Activated CD8-positive, alpha-beta memory T cell treated with anti-CD3 and anti-CD28 coated beads, Interleukin-2, amount 50 U/mL, for 1 hour (primary cell): ENCODE results near the gene ASB8.
"Not testable (repeated sequence)": the region's sequence is repeated elsewhere in the genome, so short reads cannot be mapped to it uniquely, and the experiment has no call there.

Experiments
- DNase-seq: peaks from one replicate; pipeline ENCODE4 v3.0.0-alpha.2; 2020; ENCODE audit errors: extremely low read depth

Gene ASB8

DNA sequence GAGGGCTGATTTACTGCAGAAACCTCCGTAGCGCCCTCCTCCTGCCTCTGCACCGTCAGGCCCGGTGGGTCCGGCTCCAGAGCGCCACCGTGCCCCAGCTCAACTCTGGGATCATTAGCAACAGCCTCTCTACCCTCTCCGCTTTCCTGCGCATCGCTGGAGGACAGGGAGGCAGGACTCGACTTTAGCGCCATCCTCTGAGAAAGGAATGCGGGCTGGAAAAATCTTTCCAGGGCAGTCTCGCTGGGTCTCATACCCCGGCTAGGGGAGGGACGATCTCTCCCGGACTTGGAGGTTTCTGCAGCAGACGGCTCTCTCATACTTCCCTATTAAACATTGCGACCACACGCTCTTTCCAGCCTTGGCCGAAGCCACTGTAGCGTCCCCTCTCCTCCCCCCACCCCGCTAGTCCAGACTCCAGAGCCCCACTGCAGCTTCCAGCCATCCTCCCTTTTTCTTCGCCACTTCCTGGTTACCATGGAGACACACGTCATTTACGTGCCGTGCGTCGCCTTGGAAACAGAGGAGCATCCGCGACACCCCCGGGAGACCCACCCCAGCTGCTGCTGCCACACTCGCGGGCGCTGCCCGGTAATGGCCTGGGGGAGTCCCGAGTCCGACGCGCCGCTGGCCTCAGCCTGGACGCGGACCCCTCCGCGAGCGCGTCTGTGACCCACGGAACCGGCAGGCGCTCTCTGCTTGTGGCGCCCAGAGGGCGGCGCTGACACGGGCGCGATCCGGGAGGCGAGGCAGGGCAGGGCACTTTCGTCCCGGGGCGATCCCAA is 26.0 kb upstream of the ASB8 start, which contains the start of gene CCDC184:
CCDC184 (plus strand) TSS at position 554 of the 785 bp plus-strand sequence. CDS start 479 bp downstream, outside the sequence.
- DNase-seq, result peak; percentile 35

DNA sequence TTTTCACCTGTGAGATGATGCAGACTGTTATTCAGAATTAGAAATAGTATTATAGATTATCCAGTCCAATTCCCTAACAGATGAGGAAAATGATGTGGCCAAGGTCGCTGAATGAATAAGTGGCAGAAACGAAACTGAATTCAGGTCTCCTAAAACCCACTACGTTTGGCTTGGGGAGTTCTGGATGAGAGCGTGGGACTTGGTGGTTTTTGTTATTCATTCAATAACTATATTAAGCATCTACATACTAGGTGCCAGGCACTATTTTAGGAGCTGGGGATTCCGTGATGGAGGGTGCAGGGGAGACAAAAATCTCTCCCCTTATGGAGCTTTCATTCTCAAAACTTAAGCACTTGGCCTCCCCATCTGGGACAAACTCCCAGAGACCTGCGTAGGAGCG is 25.3 kb upstream of the ASB8 start:
- DNase-seq, result no peak

DNA sequence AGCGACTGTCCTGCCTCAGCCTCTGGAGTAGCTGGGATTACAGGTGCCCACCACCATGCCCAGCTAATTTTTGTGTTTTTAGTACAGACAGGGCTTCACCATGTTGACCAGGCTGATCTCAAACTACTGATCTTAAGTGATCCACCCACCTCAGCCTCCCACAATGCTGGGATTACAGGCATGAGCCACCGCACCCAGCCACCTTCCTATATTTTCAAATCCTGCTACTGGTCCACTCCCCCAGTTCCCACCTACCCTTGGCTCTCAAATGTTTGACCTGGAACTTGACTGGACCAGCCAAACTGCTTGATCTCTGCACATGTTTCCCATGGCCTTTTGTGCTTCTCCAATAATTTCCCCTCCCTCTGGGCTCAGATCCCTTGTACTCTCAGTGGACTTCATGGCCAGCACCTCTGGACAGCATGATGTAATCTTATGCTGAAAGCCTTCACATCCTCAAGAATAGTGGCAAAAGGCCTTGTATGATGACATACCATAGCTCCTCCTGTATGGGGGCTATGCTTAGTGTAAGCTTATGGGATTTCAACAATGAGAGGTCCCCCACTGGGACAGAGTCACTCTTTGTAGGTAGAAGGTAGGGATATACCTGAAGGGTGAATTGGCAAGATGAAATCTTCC is 23.7 kb upstream of the ASB8 start:
- no peak for DNase-seq

DNA sequence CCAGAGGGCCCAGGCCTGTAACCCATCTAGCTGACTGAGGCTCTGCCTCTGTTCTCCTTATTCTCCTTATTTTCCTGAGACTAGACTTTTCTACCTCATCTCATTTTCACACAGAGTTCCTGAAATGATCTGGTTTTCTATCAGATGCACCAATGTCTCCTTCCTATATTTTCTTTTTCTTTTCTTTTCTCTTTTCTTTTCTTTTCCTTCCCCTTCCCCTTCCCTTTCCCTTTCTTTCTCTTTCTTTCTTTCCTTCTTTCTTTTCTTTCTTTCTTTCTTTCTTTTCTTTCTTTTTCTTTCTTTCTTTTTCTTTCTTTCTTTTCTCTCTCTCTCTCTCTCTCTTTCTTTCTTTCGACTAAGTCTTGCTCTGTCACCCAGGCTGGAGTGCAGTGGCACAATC is 23.1 kb upstream of the ASB8 start:
- no peak for DNase-seq

DNA sequence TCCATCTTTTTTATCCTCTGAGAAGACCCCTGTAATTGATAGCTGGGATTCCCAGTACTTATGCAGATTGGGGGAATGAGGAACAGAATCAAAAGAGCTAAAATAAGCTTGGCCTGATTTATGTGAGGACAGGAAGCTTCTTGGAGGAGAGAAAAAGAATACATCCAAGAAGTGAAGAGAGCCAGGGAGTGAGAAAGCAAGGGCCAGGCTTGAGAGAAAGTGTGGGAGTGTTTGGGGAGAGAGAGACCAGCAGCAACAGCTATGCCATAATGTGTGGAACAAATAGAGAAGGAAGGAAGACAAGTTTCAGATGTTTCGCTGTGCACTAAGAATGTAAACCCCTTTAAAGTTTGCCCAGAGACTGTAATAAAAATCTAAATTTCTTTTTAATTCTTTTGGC is 22.2 kb upstream of the ASB8 start:
- no peak for DNase-seq

DNA sequence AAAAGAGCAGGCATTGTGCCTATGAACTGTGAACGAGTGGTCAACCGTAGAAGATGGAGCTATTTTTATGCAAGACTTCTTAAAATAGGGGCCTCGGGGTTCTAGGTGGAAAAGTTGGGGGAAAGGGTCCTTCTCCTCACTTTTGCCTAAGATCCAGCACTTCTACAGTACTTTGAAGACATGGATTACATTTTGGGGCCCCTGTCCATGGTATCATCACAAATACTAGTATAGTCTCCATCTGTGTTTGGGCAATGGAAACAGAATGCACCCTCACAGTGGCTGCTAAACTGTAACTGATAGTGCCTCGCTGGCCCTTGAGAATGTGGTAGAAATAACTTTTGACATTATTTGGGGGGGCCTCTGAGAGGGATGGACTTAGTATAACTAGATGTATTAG is 20.7 kb upstream of the ASB8 start:
- no peak for DNase-seq

DNA sequence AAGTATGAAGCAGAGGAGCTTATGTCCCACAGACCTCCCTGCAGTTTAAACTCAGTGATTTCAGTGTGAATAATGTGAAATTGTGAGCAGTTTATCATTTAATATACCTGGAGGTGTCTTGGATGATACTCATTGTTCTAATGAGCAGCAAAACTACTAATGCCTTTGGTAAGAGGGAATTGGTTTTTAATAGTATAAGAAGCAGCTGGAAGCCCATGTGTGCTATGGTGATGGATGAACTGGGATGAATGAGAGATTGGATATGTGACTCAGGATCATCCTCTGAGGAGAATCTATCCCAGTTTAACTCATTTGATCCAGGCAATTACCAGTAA is 19.1 kb upstream of the ASB8 start:
- DNase-seq, result no peak

DNA sequence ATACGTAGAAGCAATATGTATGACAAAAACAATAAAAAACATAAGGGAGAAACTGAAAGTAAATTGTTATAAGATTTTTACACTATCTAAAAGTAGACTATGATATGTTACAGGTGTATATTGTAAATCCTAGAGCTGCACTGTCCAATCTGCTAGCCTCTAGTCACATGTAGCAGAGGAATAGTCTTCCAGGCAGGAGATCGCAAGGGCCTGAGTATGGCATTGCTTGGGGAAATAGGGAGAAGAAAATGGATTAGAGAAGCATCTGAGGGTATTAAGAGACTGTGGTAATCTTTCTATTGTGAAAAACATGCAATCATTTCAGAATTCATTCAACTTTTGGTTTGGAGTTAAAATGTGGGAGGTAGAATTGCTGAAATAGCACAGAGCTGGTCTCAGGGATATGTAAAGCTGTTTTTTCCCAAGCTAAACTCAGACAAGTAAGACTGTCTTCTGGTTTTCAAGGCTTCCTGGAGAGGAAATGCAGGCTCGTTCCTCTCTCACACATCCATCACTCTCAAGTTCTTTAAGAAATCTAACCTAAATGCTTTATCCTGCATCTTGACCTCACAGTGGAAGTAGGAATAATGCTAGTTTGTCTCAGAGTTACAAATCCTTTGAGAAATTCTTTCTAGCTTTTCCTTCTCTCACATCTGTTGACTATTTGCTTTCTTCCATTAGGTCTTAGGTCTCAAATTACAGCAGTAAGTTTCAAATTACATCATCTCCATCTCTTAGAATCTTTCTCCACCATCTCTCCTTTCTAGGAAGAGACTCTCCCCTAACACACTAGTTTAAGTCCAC is 18.5 kb upstream of the ASB8 start:
- no peak for DNase-seq

DNA sequence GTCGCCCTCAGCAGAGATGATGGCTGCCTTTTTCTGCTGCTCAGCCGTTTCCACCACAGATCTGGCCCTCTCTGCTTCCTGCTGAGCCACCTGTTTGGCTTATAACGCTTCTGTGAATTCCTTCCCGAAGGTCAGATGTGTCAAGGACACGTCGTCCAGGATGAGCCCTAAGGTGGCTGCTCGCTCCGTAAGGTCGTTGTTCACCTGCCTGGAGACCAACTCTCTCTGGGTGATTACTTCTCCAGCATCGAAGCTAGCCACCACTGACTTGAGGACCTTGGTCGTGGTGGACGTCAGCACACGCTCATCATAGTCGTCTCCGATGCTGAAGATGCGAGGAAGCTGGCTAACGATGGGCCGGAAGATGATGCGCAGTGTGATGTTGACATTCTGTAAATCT is 11.7 kb upstream of the ASB8 start:
- DNase-seq, result no peak

DNA sequence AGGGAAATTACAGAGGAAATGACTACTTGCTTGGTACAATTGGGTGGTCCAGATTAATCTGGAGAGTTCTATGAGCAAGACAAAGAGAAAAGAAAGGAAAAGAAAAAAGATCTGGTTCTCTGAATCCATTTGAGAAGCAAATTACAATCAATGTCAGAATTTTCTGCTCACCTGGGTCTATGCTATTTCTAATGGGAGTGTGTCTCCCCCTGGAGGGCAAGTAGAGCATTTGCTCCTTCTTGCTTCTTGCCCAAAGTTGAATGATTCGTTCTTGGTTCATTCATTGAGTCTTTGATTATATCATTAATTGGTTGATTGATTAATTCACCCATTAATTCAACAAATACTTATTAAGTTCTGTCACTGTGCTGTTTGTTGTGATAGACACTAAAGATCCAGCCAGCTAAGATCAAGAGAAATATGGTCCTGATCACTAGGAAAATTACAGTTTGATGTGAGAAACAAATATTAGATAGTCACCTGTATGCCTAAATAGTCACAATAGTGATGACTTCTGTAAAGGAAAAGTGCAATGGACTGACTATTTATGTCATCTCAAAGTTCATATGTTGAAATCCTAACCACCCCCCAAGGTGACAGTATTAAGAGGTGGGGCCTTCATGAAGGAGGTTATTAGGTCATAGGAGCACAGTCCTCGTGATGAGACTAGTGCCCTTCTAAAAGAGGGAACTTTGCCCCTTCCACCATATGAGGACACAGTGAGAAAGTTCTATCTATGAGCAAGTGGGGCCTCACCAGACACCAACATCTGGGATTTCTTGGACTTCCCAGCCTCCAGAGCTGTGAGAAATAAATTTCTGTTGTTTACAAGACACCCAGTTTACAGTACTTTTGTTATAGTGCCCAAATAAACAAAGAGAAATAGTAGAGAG is 8.0 kb upstream of the ASB8 start:
- DNase-seq, result peak; percentile 37

DNA sequence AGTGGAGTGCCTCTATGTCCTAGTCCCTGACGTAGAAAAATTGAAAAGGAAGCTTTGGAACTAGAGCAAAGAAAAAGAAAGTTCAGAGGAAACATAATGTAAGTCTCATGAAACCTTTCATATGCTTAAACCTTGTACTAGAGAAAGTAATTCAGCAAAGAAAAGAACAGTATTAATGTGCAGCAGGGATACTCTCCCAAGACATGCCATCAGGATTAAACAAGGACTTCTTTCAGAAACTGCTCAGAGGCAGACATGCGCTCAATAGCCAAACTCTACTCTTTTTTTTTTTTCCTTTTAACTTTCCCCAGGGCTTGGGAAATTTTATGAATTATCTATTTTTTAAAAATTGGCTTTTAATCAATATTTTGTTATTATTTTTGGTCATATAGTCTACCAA is 7.1 kb upstream of the ASB8 start:
- DNase-seq, result no peak

DNA sequence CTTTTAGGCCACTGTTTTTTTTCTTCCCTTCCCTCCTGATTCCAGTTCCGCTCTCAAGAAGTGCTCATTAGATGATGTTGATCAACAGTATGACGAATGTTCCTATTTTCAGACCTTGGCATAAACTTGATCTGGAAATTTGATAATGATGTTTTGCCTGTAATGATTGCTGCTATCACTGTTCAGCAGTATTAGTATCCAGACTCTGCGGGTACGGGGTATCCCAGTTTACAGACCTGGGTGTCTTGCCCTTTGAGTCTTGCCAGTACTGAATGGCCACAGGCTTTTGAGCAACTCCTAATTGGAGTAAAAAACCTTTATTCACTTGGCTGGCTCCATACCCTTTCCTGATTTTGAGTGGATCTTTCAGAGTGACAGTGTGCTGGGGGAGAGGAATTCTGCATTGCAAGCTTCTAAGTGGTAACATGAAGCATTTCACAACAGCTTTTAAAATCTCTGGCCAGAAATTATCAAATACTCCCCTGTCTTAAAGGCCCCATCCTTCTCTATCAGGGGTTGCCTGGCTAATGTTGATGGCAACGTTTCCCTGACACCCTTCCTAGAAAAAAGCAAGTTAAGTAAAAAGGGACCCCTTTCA is 5.9 kb upstream of the ASB8 start:
- DNase-seq, result no peak

DNA sequence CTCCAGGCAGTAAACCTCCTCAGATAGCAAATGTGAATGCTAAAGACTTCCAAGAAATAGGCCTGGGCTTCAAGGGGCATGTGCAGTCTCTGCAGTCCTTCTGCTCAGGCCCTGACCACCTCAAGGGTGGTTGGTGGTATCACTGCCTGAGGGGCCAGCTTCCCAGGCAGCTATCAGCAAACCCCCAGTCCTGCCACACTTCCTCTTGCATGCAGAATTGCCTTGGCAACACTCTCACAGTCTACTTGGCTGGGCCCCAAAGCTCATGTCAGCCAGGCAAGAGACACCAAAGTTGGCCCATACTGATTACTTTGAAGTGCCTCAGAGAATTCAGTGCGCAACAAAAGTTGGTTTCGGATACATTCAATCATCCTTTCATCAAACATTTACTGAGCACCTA is 3.5 kb upstream of the ASB8 start:
- no peak for DNase-seq

DNA sequence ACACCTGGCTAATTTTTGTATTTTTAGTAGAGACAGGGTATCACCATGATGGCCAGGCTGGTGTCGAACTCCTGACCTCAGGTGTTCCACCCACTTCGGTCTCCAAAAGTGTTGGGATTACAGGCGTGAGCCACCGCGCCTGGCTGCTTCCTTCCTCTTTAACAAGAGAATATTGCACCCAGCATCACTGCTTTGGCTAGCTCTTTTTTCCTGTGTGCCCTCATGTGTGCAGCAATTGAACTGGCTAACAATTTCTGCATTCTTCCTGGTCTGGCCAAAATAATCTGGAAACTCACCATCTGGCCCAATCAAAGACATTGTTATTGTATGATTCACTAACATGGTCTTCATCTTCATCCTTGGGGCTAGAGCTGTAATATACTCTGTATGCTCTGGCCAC is 2.7 kb upstream of the ASB8 start:
- no peak for DNase-seq

DNA sequence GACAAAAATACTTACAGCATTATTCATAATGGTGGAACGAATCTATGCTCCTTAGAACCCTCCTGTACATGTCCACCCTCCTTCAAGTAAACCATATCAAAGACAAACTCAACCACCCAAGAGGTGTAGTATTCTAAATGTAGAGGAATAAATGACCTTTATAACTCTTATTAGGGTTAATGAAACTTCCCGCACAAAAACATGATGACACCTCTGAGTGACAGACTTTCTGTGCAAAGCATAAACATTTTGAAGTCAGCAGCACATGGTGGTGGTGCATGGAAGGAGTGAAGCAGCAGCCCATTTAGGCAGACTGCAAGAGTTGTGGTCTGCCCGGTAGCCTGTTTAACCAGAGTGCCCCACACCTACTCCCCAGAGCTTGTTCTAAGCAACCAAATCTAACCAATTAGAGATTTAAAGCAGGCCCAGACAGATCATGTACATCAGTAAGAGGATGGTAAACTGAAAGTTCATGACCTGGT is 615 bp upstream of the ASB8 start:
- DNase-seq, result no peak

DNA sequence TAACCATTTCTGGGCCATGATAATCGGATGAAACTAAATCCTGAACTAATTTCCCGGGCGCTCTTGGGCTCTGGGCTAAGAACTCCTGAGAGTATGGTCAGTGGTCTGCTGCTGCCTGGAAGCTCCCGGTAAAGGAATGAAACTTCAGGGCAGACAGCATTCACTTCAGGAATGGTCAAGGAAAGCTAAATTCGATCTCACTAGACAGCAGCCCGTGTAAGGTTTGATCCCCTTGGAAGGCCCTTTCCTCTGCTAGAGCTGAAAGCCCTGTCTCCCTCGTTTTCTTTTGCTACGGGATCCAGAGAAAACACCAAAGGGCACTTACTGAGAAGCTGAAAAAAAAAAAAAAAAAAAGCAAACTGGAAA is 680 bp downstream of the ASB8 start:
- DNase-seq, result no peak

DNA sequence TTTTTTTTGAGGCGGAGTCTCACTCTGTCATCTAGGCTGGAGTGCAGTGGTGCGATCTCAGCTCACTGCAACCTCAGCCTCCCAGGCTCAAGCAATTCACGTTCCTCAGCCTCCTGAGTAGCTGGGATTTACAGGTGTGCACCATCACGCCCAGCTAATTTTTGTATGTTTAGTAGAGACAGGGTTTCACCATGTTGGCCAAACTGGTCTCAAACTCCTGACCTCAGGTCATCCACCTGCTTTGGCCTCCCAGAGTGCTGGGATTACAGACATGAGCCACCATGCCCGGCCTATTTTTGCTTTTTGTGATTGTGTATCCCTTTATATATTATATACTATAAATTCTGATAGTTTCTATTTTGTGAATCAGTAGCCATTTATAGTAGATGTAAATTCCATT is 1.5 kb downstream of the ASB8 start:
- DNase-seq, result not testable (repeated sequence)

DNA sequence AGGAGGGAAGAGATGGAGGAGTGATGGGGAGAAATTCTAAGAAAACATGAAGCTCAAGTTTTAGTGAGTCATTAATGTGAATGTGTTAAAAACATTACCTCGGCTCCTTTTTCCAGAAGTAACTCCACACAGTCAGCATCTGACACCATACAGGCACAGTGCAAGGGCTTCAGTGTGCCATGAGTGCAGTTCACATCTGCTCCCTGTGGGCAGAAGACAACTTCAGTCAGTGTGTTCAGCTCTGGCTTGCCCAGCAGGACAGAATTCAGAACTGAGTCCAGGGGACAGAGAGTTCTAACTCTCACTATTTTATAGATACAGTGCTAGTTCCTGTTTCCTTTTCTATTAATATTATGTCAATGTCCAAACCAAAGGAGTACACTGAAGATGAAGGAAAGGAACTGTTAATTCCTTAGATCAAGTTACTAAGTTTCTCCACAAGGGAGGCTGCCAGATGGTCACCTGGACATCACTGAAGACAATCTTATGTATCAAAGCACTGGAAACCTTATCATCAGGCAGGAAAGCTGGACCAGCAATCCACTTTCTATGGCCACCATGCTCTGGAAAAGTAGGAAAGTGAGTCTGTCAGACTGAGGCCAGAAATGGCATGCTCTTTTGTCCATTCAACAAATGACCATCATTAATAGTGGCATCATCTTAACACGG is 6.1 kb downstream of the ASB8 start:
- no peak for DNase-seq

DNA sequence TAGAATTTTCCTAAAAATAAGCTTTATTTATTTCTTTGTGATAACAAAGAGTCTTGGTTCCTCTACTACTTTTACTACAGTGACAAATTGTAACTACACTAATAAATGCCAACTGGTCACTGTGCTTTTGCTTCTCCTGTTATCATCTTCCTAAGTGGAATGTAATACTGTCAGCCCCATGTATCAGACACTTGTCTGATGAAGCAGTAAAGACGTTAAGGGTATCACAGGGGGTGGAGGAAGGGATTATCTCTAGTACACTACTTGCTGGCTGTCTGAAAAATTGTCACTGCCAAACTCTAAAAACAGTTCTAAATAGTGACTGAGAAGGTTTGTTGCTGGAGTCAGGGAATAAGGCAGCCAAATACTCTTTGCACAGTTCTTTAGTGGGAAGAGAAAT is 11.3 kb downstream of the ASB8 start:
- no peak for DNase-seq

DNA sequence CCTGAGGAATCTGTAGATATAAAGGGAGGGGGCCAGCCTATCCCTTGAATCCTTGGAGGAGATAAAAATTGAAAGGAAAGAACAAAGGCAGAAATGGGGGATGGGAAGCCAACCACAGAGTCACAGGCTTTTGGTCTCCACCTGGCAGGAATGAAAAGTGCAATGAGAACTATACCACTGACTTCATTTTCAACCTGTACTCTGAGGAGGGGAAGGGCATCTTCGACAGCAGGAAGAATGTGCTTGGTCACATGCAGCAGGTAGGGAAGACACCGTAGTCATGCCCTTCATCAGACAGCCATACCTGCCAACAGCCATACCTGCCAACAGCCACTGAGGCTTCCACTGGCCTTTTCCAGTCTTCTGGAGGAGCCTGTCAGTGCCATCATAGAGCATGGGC is 13.4 kb downstream of the ASB8 start:
- no peak for DNase-seq
